ENCODE measurements around the gene STAMBP.
"Not testable (repeated sequence)": the region's sequence is repeated elsewhere in the genome, so short reads cannot be mapped to it uniquely, and the experiment has no call there.

STAMBP gene

GRCh38 chr2:73828818-73829570, at the start of gene STAMBP:
Gene STAMBP, plus strand, starts transcription at chr2:73828961. Its CDS starts 1,896 bp downstream, at chr2:73830857.
- peak; percentile 87 to 92 for DNase-seq

- peak; percentile 91 to 98 for DNase-seq
Observed at GRCh38 chr2:73779467-73780236, 49.1 kb upstream of the STAMBP start, which contains the start of gene DUSP11. Gene DUSP11, minus strand, starts transcription at chr2:73780103. Its CDS starts 129 bp downstream, at chr2:73779974.

DNA sequence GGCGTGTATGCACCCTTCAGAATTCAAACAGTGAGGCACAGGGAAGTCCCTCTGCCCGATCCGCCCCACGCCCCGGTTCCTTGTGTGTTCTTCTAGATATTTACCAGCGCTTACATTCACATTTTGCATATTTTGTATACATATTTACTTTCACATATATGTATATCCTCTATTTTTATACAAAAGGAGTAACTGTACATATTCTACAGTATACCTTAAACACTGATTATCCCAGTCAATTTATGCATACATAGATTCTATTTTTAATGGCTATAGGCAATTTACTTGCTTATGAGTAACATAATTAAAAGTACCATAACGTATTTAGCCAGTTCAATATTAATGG, 48.6 kb upstream of the STAMBP start:
- DNase-seq, result no peak

- not testable (repeated sequence) for DNase-seq
Observed at GRCh38 chr2:73783402-73783801, 45.4 kb upstream of the STAMBP start.

- not testable (repeated sequence) for DNase-seq
Observed at GRCh38 chr2:73783883-73784282, 44.9 kb upstream of the STAMBP start, which contains the start of gene C2orf78. Gene C2orf78, plus strand, starts transcription at chr2:73784183. Its CDS starts 127 bp downstream, at chr2:73784310.

DNA sequence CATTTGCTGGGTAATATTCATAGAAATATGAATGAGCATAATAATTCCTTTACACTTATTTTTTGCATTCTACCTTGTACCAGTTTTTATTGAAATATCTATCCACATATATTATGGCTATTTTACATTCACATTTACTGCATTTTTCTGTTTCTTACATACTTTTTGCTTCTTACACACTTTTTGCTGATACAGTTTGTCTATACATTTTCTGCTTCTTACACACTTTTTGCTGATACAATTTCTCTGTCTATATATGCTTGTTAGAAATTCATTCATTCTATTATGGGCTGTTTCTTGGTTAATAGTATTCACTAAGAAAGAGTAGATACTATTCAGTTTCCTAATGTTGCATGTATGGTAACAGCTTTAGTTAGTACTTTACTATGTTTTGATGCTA, 16.9 kb upstream of the STAMBP start:
- DNase-seq, result no peak

- DNase-seq, result no peak
Observed at GRCh38 chr2:73812635-73813034, 16.1 kb upstream of the STAMBP start.

- DNase-seq, result no peak
Observed at GRCh38 chr2:73818296-73818695, 10.5 kb upstream of the STAMBP start.

DNA sequence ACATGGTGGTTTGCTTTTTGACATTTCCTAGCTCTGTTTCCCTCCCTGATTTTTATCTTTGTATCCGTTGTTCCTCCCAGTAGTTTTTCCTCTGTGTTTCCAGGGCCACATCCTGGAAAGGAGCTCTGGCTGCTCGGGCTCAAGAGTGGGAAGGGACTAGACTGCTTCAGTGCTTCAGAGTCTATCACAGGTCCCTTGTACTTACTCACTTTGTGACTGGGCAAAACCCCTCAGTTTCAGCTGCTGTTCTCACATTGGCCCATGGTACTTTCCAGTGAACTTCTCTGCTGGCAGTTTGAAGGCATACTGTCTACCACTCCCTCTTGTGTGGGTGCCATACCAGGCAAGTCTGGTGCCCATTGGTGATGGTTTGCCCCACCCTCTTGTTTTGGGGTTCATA, 7.5 kb upstream of the STAMBP start:
- DNase-seq, result no peak

DNA sequence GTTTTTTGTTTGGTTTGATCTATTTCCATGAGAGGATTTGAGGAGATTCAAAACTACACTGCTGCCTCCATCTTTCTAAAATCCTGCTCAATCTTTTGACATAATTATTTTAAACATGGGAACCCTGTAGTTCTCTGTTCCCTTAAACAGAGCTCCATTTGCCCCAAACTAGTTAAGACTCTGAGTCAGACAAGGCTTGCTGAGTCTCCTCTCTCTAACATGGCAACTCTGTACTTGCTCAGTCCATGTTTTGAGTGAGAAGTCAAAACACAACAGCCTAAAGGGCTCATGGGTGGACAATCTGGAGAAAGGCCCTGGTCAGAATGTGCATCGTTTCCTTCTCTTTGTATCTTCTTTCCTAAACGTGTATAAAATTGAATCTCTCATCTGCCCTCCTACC, 7.1 kb upstream of the STAMBP start:
- no peak for DNase-seq

- no peak for DNase-seq
Observed at GRCh38 chr2:73822276-73822675, 6.5 kb upstream of the STAMBP start.

DNA sequence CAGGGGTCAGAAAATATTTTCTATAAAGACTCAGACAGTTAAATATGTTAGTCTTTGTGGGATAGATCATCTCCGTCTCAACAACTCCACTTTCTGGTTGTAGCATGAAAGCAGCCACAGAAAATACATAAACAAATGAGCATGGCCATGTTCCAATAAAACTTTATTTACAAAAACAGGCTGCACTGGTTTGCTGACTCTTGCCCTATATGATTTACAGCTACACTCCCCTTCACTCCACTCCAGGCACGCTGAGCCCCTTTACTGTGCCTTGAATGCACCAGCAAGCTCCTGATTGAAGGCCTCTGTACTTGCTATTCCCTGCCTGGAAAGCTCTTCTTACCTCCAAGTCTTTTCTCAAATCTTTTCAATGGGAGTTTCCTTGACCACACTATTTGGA, 5.8 kb upstream of the STAMBP start:
- no peak for DNase-seq

DNA sequence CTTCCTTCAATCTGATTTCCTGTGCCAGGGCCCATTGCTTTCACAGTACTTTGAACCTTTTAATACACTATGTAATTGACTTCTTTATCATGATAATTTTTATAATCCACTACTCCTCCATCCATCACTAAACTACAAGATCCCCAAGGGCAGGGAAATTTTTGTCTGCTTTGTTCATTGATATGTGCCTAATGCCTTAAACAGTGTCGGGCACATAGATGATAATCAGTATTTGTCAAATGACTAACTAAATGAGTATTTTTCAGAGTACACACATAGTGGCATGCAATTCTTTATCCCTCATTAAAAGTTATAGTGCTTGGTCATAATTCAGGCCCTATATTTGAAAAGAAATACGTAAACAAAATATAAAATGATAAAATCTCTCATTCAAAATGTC, 5.3 kb upstream of the STAMBP start:
- DNase-seq, result no peak

GRCh38 chr2:73823916-73824523, 4.7 kb upstream of the STAMBP start:
- peak; percentile 22 to 49 for DNase-seq

- no peak for DNase-seq
Observed at GRCh38 chr2:73825408-73825807, 3.4 kb upstream of the STAMBP start.

DNA sequence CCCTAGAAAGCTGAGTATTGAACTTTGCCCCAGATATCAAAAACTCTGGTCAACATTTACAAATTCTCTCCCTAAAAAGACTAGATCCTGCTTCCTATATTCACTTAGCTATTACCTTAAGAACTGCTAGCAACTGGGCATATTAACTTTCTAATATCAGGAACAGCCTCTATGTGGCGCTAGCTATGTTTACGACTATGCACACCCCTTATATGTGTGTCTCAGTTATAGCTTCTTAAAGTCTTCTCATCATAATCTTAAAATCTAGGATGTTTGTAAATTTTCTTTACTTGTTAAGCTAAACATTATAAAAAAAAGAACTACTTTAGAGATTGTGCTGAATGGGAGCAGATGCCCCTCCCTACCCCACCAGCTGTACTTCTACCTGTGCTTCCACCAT, 1.7 kb upstream of the STAMBP start:
- DNase-seq, result no peak

- DNase-seq, result no peak
Observed at GRCh38 chr2:73827660-73828388, 937 bp upstream of the STAMBP start.

DNA sequence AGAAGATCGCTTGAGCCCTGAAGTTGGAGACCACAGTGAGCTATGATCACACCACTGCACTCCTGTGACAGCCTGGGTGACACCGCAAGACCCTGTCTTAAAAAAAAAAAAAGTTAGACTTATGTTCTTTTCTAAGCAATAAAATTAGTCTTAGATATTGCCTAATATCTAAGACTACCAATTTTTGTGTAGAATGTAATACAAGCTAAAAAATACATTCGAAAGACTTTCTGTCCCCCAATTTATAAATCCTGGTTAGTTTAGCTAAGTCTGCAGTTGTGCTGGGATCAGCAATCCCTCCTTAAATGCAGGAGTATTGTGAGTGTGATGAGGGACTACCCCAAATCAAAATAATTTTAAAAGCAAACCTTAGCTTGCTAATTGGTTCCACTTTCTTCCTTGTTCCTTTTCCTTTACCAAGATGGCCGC, 358 bp upstream of the STAMBP start:
- DNase-seq, result no peak

DNA sequence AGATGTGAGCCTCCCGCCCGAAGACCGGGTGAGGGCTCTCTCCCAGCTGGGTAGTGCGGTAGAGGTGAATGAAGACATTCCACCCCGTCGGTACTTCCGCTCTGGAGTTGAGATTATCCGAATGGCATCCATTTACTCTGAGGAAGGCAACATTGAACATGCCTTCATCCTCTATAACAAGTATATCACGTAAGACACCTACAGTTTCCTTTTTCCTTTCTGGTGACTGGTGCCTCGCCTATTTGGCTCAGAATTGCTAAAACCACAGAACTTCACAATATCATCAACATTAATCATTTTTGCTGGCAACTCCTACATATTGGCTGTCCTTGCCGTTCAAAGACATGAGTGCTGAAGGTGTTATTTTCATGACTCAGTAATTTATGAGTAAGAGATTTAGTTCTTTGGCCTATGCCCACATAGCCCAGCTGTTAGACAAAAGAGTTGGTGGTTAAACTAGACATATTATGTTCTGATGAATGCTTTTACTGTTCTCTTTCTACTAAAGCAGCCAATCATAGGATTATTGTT, 2.2 kb downstream of the STAMBP start:
- DNase-seq, result peak; percentile 23 to 42

GRCh38 chr2:73832930-73833329, 4.2 kb downstream of the STAMBP start:
- no peak for DNase-seq

- no peak for DNase-seq
Observed at GRCh38 chr2:73836141-73836943, 7.6 kb downstream of the STAMBP start.
